ENCODE results near the gene ABCC8. TPM values are rescaled to one million over a fixed set of nuclear protein-coding genes. Genes with fewer than 3 reads are reported as not detected.

Gene ABCC8
- total and polyA plus RNA-seq, 2 experiments from 2014 or later = 2.2 TPM; not detected in 1

- Histone ChIP-seq H3K4me2 (peak overlapping the region; percentile 46), H3K79me2 (no peaks in the 10 kb centered on the region), H3K27me3 (no peaks in the 10 kb centered on the region), H4K20me1 (ENCODE audit: insufficient read depth, poor library complexity, severe bottlenecking) (no peaks in the 10 kb centered on the region), H2AFZ (no peak overlapping the region), H3K4me1 (ENCODE audit: insufficient read depth) (no peaks in the 10 kb centered on the region), H3K9me3 (ENCODE audit: low read depth) (no peaks in the 10 kb centered on the region), H3K36me3 (replicated peaks; ENCODE audit: insufficient read depth, low read depth) (no peaks in the 10 kb centered on the region), H3K9me2 (replicated peaks; ENCODE audit: insufficient read depth) (no peaks in the 10 kb centered on the region), H3K4me3 (no peak overlapping the region), H3K27ac (peak overlapping the region; percentile 55)
- TF ChIP-seq EZH2phosphoT487 (IDR thresholded peaks at IDR 0.05; ENCODE audit: low read depth, severe bottlenecking, unreplicated experiment) (no peak), CTCF (IDR thresholded peaks at IDR 0.05; ENCODE audit: poor library complexity) (peak; percentile 4)
- whole genome bisulfite sequencing (ENCODE audit: low lambda C conversion rate, missing lambda C conversion rate) = 10% methylated on average over 9 of the region's 9 CpGs
- peak; percentile 76 for DNase-seq (ENCODE audit: low spot score)
Observed at GRCh38 chr11:17439316-17439782, 37.3 kb downstream of the ABCC8 start.

- no peaks in the 10 kb centered on the region for H3K9me2 ChIP-seq (replicated peaks; ENCODE audit: insufficient read depth)
- no peak overlapping the region for H3K4me2 ChIP-seq
- H3K4me1 ChIP-seq (ENCODE audit: insufficient read depth) = no peaks in the 10 kb centered on the region
- H4K20me1 ChIP-seq (ENCODE audit: insufficient read depth, poor library complexity, severe bottlenecking) = no peaks in the 10 kb centered on the region
- no peak overlapping the region for H2AFZ ChIP-seq
- no peak overlapping the region for H3K27ac ChIP-seq
- DNase-seq (ENCODE audit: low spot score) = no peak
- H3K9me3 ChIP-seq (ENCODE audit: low read depth) = no peaks in the 10 kb centered on the region
- H3K27me3 ChIP-seq = no peaks in the 10 kb centered on the region
- H3K79me2 ChIP-seq = no peaks in the 10 kb centered on the region
- TF ChIP-seq CTCF (IDR thresholded peaks at IDR 0.05; ENCODE audit: poor library complexity) (no peak), EZH2phosphoT487 (IDR thresholded peaks at IDR 0.05; ENCODE audit: low read depth, severe bottlenecking, unreplicated experiment) (no peak), EZH2 (IDR thresholded peaks at IDR 0.05; ENCODE audit: borderline replicate concordance) (no peak)
- 90% methylated on average over 3 of the region's 3 CpGs for WGBS (ENCODE audit: low lambda C conversion rate, missing lambda C conversion rate)
- H3K4me3 ChIP-seq = no peak overlapping the region
- H3K36me3 ChIP-seq (replicated peaks; ENCODE audit: insufficient read depth, low read depth) = no peaks in the 10 kb centered on the region
Observed at GRCh38 chr11:17437366-17437765, 39.3 kb downstream of the ABCC8 start.

DNA sequence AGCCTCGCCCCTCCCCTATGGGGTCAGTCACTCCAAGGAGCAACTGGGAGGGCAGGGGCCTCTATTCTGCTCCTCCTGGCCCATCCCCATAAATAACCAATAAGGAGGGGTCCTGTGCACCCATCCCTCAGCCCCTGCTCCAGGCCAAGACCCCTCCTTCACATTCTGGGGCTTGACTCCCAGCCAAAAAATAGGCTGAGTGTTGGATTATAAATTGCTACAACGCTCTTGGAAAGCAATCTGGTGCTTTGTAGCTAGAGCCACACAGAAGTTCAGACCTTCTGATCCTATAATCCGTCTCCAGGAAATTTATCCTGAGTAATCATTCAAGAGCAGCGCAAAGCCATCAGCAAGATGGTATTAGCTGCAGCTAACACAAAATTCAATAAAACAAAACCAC is 42.5 kb downstream of the ABCC8 start:
- H4K20me1 ChIP-seq (ENCODE audit: insufficient read depth, poor library complexity, severe bottlenecking) = no peaks in the 10 kb centered on the region
- no peak overlapping the region for H2AFZ ChIP-seq
- no peaks in the 10 kb centered on the region for H3K9me3 ChIP-seq (ENCODE audit: low read depth)
- no peak overlapping the region for H3K27ac ChIP-seq
- TF ChIP-seq EZH2 (IDR thresholded peaks at IDR 0.05; ENCODE audit: borderline replicate concordance) (no peak), CTCF (IDR thresholded peaks at IDR 0.05; ENCODE audit: poor library complexity) (no peak), EZH2phosphoT487 (IDR thresholded peaks at IDR 0.05; ENCODE audit: low read depth, severe bottlenecking, unreplicated experiment) (no peak)
- no peak for DNase-seq (ENCODE audit: low spot score)
- 73% methylated on average over 4 of the region's 4 CpGs for WGBS (ENCODE audit: low lambda C conversion rate, missing lambda C conversion rate)
- H3K36me3 ChIP-seq (replicated peaks; ENCODE audit: insufficient read depth, low read depth) = no peaks in the 10 kb centered on the region
- H3K9me2 ChIP-seq (replicated peaks; ENCODE audit: insufficient read depth) = no peaks in the 10 kb centered on the region
- no peak overlapping the region for H3K4me2 ChIP-seq
- no peaks in the 10 kb centered on the region for H3K79me2 ChIP-seq
- no peaks in the 10 kb centered on the region for H3K27me3 ChIP-seq
- H3K4me1 ChIP-seq (ENCODE audit: insufficient read depth) = peaks cover 3% of the 10 kb centered on the region
- no peak overlapping the region for H3K4me3 ChIP-seq

DNA sequence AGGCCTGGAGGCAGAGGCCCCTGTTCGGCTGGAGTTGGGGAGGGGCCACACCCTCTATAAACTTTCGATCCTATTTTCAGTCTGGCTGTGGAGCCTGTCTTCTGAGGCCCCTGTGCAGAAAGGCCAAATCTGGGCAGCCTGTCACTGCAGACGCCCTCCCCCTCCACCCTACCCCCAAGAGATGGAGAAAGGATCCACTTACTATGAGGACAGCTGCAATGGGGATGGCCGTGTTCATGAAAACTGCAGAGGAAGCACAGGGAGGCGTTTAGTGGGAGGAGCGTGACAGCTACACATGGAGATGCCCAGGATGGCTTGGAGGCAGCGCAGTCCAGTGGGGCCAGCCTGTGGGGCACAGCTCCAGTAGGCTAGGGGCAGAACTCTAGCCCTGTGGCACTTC is 44.6 kb downstream of the ABCC8 start:
- Histone ChIP-seq H3K36me3 (replicated peaks; ENCODE audit: insufficient read depth, low read depth) (no peaks in the 10 kb centered on the region), H3K4me3 (no peak overlapping the region), H3K9me3 (ENCODE audit: low read depth) (no peaks in the 10 kb centered on the region), H3K27ac (no peak overlapping the region), H2AFZ (no peak overlapping the region), H3K79me2 (no peaks in the 10 kb centered on the region), H3K4me1 (ENCODE audit: insufficient read depth) (peaks cover 3% of the 10 kb centered on the region), H3K4me2 (no peak overlapping the region), H4K20me1 (ENCODE audit: insufficient read depth, poor library complexity, severe bottlenecking) (no peaks in the 10 kb centered on the region), H3K27me3 (no peaks in the 10 kb centered on the region), H3K9me2 (replicated peaks; ENCODE audit: insufficient read depth) (no peaks in the 10 kb centered on the region)
- WGBS (ENCODE audit: low lambda C conversion rate, missing lambda C conversion rate) = 57% methylated on average over 7 of the region's 7 CpGs
- no peak for DNase-seq (ENCODE audit: low spot score)
- TF ChIP-seq CTCF (IDR thresholded peaks at IDR 0.05; ENCODE audit: poor library complexity) = no peak
- no peak for TF ChIP-seq EZH2phosphoT487 (IDR thresholded peaks at IDR 0.05; ENCODE audit: low read depth, severe bottlenecking, unreplicated experiment)
- no peak for TF ChIP-seq EZH2 (IDR thresholded peaks at IDR 0.05; ENCODE audit: borderline replicate concordance)

Measured in hepatocyte (in vitro differentiated cells).